Endothelial cell (in vitro differentiated cells): ENCODE data around the gene PCDHGA4. TPM values are rescaled to one million over a fixed set of nuclear protein-coding genes. Genes with fewer than 3 reads are reported as not detected.

Experiments used
- DNase-seq: peaks from one replicate; pipeline ENCODE4 v3.0.0; 2021; ENCODE audit warnings: low spot score
- H3K27ac Mint-ChIP-seq: one replicate; pipeline ENCODE4 v1.8.0; 2021; ENCODE audit warnings: mixed read lengths, inconsistent platforms; ENCODE audit not compliant: unreplicated experiment
- H3K27me3 Mint-ChIP-seq: one replicate; pipeline ENCODE4 v1.8.0; 2021; ENCODE audit warnings: mild to moderate bottlenecking, moderate library complexity, mixed read lengths, inconsistent platforms; ENCODE audit not compliant: unreplicated experiment
- H3K36me3 Mint-ChIP-seq: one replicate; pipeline ENCODE4 v1.8.0; 2021; ENCODE audit warnings: mild to moderate bottlenecking, low read depth, mixed read lengths, inconsistent platforms; ENCODE audit not compliant: unreplicated experiment
- H3K4me1 Mint-ChIP-seq: one replicate; pipeline ENCODE4 v1.8.0; 2021; ENCODE audit warnings: mild to moderate bottlenecking, mixed read lengths, inconsistent platforms; ENCODE audit not compliant: unreplicated experiment
- H3K4me3 Mint-ChIP-seq: one replicate; pipeline ENCODE4 v1.8.0; 2021; ENCODE audit warnings: mild to moderate bottlenecking, mixed read lengths, inconsistent platforms; ENCODE audit not compliant: unreplicated experiment
- H3K9me3 Mint-ChIP-seq: one replicate; pipeline ENCODE4 v1.8.0; 2021; ENCODE audit warnings: mixed read lengths, inconsistent platforms; ENCODE audit not compliant: unreplicated experiment
- CTCF ChIP-seq: fragments of 200-600 bp; sonication (generic); IDR thresholded peaks from one replicate; pipeline ENCODE4 v1.5.0; 2021; ENCODE audit warnings: antibody characterized with exemption; ENCODE audit not compliant: unreplicated experiment
- total RNA-seq: library from RNA; stranded (reverse); fragmentation: NEBNext Ultra II Directional; extraction: Animal tissue kit (Norgen Biotek cat#: 25700); gene quantifications from one replicate; pipeline ENCODE4 v1.2.1, GENCODE V29; 2021; ENCODE audit not compliant: unreplicated experiment

Gene PCDHGA4
- total RNA-seq, 1 donor from 2014 or later, result 2.0 TPM

GRCh38 chr5:141402553-141403243, 47.9 kb downstream of the PCDHGA4 start, which contains the start of gene PCDHGA9:
Gene PCDHGA9 (plus strand): TSS chr5:141402778. CDS start chr5:141402953, 175 bp downstream.
- no peak within 1 kb of the TSS for H3K27ac Mint-ChIP-seq
- H3K36me3 Mint-ChIP-seq, result peaks cover 40% of the 10 kb centered on the region
- H3K4me3 Mint-ChIP-seq, result peak within 1 kb of the TSS; percentile 26
- no peak for TF ChIP-seq CTCF
- peaks cover 2% of the 10 kb centered on the region for H3K27me3 Mint-ChIP-seq
- DNase-seq, result no peak
- peaks cover 7% of the 10 kb centered on the region for H3K4me1 Mint-ChIP-seq
- peaks cover 19% of the 10 kb centered on the region for H3K9me3 Mint-ChIP-seq

DNA sequence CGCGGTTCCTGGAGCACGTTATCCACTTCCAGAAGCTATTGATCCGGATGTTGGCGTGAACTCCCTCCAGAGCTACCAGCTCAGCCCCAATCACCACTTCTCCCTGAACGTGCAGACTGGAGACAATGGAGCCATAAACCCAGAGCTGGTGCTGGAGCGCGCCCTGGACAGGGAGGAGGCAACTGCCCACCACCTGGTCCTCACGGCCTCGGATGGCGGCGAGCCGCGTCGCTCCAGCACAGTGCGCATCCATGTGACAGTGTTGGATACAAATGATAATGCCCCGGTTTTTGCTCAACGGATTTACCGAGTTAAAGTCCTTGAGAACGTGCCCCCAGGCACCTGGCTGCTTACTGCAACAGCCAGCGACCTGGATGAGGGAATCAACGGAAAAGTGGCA, 48.6 kb downstream of the PCDHGA4 start:
- Mint-ChIP-seq H3K27ac (no peak overlapping the region), H3K36me3 (peaks cover 44% of the 10 kb centered on the region), H3K9me3 (peaks cover 19% of the 10 kb centered on the region), H3K27me3 (peaks cover 2% of the 10 kb centered on the region), H3K4me3 (peak overlapping the region; percentile 26), H3K4me1 (peaks cover 8% of the 10 kb centered on the region)
- TF ChIP-seq CTCF, result no peak
- DNase-seq, result no peak

Other genes starting within 250 kb of the PCDHGA4 start
- gene PCDHB4, start 233.2 kb upstream of the PCDHGA4 start, total RNA-seq, result 2.3 TPM
- 7.8 TPM for gene PCDHB5, start 219.8 kb upstream of the PCDHGA4 start, total RNA-seq
- 1.1 TPM for gene PCDHB6, start 205.0 kb upstream of the PCDHGA4 start, total RNA-seq
- gene PCDHB7, start 182.4 kb upstream of the PCDHGA4 start, total RNA-seq, result 4.6 TPM
- gene PCDHB8, start 177.2 kb upstream of the PCDHGA4 start, total RNA-seq, result 9.2 TPM
- gene PCDHB16, start 172.6 kb upstream of the PCDHGA4 start, total RNA-seq, result 10.9 TPM
- gene PCDHB9, start 167.9 kb upstream of the PCDHGA4 start, total RNA-seq, result 15.2 TPM
- 10.3 TPM for gene PCDHB10, start 162.7 kb upstream of the PCDHGA4 start, total RNA-seq
- gene PCDHB11, start 155.4 kb upstream of the PCDHGA4 start, total RNA-seq, result 6.4 TPM
- gene PCDHB12, start 146.3 kb upstream of the PCDHGA4 start, total RNA-seq, result 8.4 TPM
- gene PCDHB13, start 141.1 kb upstream of the PCDHGA4 start, total RNA-seq, result 7.1 TPM
- 8.4 TPM for gene PCDHB14, start 131.7 kb upstream of the PCDHGA4 start, total RNA-seq
- 10.5 TPM for gene PCDHB15, start 109.6 kb upstream of the PCDHGA4 start, total RNA-seq
- gene SLC25A2, start 51.0 kb upstream of the PCDHGA4 start, total RNA-seq, result 0.62 TPM
- 86.4 TPM for gene TAF7, start 34.2 kb upstream of the PCDHGA4 start, total RNA-seq
- 1.4 TPM for gene PCDHGA1, start 24.5 kb upstream of the PCDHGA4 start, total RNA-seq
- gene PCDHGA2, start 16.3 kb upstream of the PCDHGA4 start, total RNA-seq, result 1.6 TPM
- gene PCDHGA3, start 11.2 kb upstream of the PCDHGA4 start, total RNA-seq, result 1.4 TPM
- gene PCDHGB1, start 4.9 kb upstream of the PCDHGA4 start, total RNA-seq, result 3.1 TPM
- 11.1 TPM for gene PCDHGB2, start 5.0 kb downstream of the PCDHGA4 start, total RNA-seq
- 2.4 TPM for gene PCDHGA5, start 9.1 kb downstream of the PCDHGA4 start, total RNA-seq
- 4.1 TPM for gene PCDHGB3, start 15.2 kb downstream of the PCDHGA4 start, total RNA-seq
- gene PCDHGA6, start 18.9 kb downstream of the PCDHGA4 start, total RNA-seq, result 3.9 TPM
- gene PCDHGA7, start 27.7 kb downstream of the PCDHGA4 start, total RNA-seq, result 6.3 TPM
- 13.2 TPM for gene PCDHGB4, start 32.7 kb downstream of the PCDHGA4 start, total RNA-seq
- 2.6 TPM for gene PCDHGA8, start 37.6 kb downstream of the PCDHGA4 start, total RNA-seq
- gene PCDHGB5, start 42.9 kb downstream of the PCDHGA4 start, total RNA-seq, result 5.5 TPM
- gene PCDHGA9, start 47.8 kb downstream of the PCDHGA4 start, total RNA-seq, result 3.1 TPM
- gene PCDHGB6, start 53.0 kb downstream of the PCDHGA4 start, total RNA-seq, result 60.0 TPM
- gene PCDHGA10, start 58.0 kb downstream of the PCDHGA4 start, total RNA-seq, result 43.0 TPM
- gene PCDHGB7, start 62.7 kb downstream of the PCDHGA4 start, total RNA-seq, result 45.2 TPM
- gene PCDHGA11, start 66.0 kb downstream of the PCDHGA4 start, total RNA-seq, result 10.8 TPM
- 3.8 TPM for gene PCDHGA12, start 75.5 kb downstream of the PCDHGA4 start, total RNA-seq
- gene PCDHGC3, start 120.9 kb downstream of the PCDHGA4 start, total RNA-seq, result 68.2 TPM
- 3.5 TPM for gene PCDHGC4, start 130.0 kb downstream of the PCDHGA4 start, total RNA-seq
- gene PCDHGC5, start 134.1 kb downstream of the PCDHGA4 start, total RNA-seq, result 2.9 TPM